Prostate gland (tissue), 2 donors: Measurements from ENCODE around the gene ITSN1. TPM values are rescaled to one million over a fixed set of nuclear protein-coding genes. Genes with fewer than 3 reads are reported as not detected.

Source experiments
- DNase-seq: peaks from one replicate; pipeline ENCODE4 v3.0.0-alpha.2; 2019; ENCODE audit warnings: low spot score
- H3K27ac ChIP-seq, 2 donors: fragments of 200-600 bp; sonication (generic); 2 replicates each; pipeline ENCODE4 v1.5.1; 2017 to 2019
- H3K27me3 ChIP-seq: fragments of 200-600 bp; sonication (generic); replicated peaks from 2 replicates; pipeline ENCODE4 v1.5.1; 2019; ENCODE audit not compliant: insufficient read depth
- H3K36me3 ChIP-seq, 2 donors: fragments of 200-600 bp; sonication (generic); 1 replicate in 1 of 2; 2 replicates in 1 of 2; pipeline versions ENCODE4 v1.5.1 to v1.8.1; 2017 to 2019
- H3K4me1 ChIP-seq: fragments of 200-600 bp; sonication (generic); replicated peaks from 2 replicates; pipeline ENCODE4 v1.5.1; 2019
- H3K4me3 ChIP-seq, 2 donors: fragments of 200-600 bp; sonication (generic); 2 replicates each; pipeline ENCODE4 v1.5.1; 2017 to 2019
- H3K9me3 ChIP-seq: fragments of 200-600 bp; sonication (generic); 2 replicates; pipeline ENCODE4 v1.5.1; 2017
- POLR2A ChIP-seq: fragments of 450-650 bp; IDR thresholded peaks from one replicate; pipeline ENCODE4 v1.6.1; 2016; ENCODE audit warnings: antibody characterized with exemption, mild to moderate bottlenecking
- POLR2AphosphoS5 ChIP-seq: sonication (generic); formaldehyde crosslinking; IDR thresholded peaks from one replicate; pipeline ENCODE4 v1.6.1; 2017; ENCODE audit warnings: antibody characterized with exemption
- WGBS: methylation state at CpG from one replicate; pipeline ENCODE4 v1.1.5; 2018; 5-methylcytosine and 5-hydroxymethylcytosine counted together
- intact Hi-C: fragments of 100-400 bp; cut with DNase I; formaldehyde crosslinking; loops from one replicate; pipeline ENCODE4 v1.14.2; 2022
- total RNA-seq, 2 donors: library from RNA; depleted of rRNA; stranded (reverse); fragments of >200 nt; gene quantifications; one replicate each; pipeline ENCODE4 v1.1.0, GENCODE V29; 2016
- TF ChIP-seq, protein P1 (sequence below), 4 experiments: fragments of 200-600 bp in 2 of 4; fragments of 450-650 bp in 2 of 4; sonication (generic) in 2 of 4; IDR thresholded peaks; 1 replicate in 3 of 4; 2 replicates in 1 of 4; pipeline ENCODE4 v1.5.1; 2016 to 2019; ENCODE audit warnings: antibody characterized with exemption in 4 of 4, mild to moderate bottlenecking in 2 of 4, moderate library complexity in 2 of 4

Gene ITSN1
- total RNA-seq, 2 donors from 2014 or later, result 14.8 to 44.9 TPM

DNA sequence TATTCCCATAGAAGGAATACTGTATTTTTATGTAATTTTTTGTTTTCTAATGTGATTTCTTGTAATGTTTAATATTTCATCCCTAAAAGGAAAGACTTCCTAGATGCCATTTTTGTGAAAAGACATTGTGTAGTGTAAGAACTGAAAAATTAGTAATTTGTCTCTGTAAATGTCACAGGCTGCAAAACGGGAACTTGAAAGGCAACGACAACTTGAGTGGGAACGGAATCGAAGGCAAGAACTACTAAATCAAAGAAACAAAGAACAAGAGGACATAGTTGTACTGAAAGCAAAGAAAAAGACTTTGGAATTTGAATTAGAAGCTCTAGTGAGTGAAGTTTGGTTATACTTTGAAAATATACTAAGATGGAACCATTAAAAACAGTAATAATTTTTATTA lies 132.2 kb downstream of the ITSN1 start:
- 52% methylated on average over 4 of the region's 4 CpGs for WGBS

DNA sequence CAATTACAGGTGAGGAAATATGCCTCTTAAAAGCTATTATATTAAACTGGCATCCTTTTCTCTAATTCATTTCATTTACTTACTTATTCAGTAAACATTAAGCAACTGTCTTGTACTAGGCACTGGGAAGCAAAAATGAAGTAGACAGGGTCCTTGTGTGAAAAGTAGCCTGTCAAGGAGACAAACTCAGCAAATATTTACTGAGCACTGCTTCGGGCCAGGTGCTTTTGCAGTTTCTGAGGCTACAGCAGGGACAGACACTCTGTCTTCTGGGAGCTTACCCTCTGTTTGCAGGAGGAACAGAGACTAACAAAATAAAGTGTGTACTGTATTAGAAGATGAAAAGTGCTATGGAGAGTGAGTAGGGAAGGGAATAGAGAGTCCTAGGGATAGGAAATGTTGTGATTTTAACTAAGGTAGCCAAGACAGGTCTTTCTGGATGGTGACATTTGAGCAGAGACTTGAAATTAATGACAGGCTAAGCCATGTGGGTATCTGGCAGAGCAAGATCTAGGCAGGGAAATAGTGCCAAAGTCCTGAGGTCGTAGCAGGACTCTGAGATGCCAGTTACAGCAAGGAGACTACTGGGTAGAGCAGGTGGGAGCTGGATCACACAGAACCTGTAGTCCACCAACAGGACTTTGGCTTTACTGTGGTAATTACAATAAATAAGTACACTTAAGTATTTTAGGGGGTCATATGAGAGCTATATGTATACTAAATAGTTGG lies 133.0 kb downstream of the ITSN1 start:
- Histone ChIP-seq H3K27me3 (no peaks in the 10 kb centered on the region), H3K4me1 (no peaks in the 10 kb centered on the region), H3K36me3 (no peaks in the 10 kb centered on the region), H3K4me3 (no peak overlapping the region), H3K9me3 (no peaks in the 10 kb centered on the region), H3K27ac (no peak overlapping the region)
- no peak for DNase-seq
- intact Hi-C loops, result no loop called here
- TF ChIP-seq, protein P1, sequence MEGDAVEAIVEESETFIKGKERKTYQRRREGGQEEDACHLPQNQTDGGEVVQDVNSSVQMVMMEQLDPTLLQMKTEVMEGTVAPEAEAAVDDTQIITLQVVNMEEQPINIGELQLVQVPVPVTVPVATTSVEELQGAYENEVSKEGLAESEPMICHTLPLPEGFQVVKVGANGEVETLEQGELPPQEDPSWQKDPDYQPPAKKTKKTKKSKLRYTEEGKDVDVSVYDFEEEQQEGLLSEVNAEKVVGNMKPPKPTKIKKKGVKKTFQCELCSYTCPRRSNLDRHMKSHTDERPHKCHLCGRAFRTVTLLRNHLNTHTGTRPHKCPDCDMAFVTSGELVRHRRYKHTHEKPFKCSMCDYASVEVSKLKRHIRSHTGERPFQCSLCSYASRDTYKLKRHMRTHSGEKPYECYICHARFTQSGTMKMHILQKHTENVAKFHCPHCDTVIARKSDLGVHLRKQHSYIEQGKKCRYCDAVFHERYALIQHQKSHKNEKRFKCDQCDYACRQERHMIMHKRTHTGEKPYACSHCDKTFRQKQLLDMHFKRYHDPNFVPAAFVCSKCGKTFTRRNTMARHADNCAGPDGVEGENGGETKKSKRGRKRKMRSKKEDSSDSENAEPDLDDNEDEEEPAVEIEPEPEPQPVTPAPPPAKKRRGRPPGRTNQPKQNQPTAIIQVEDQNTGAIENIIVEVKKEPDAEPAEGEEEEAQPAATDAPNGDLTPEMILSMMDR (IDR thresholded peaks at IDR 0.05), result no peak
- TF ChIP-seq POLR2AphosphoS5 (no peak), POLR2A (no peak)
- WGBS, result 54% methylated on average over 2 of the region's 2 CpGs

More for the DNA sequence above, 132.2 kb downstream of the ITSN1 start:
- Histone ChIP-seq H3K27ac (no peak overlapping the region), H3K27me3 (no peaks in the 10 kb centered on the region), H3K4me3 (no peak overlapping the region), H3K4me1 (no peaks in the 10 kb centered on the region), H3K36me3 (no peaks in the 10 kb centered on the region), H3K9me3 (no peaks in the 10 kb centered on the region)
- TF ChIP-seq, protein P1 (IDR thresholded peaks at IDR 0.05), result no peak
- TF ChIP-seq POLR2AphosphoS5 (no peak), POLR2A (no peak)
- DNase-seq, result no peak
- intact Hi-C loops, result no loop called here

DNA sequence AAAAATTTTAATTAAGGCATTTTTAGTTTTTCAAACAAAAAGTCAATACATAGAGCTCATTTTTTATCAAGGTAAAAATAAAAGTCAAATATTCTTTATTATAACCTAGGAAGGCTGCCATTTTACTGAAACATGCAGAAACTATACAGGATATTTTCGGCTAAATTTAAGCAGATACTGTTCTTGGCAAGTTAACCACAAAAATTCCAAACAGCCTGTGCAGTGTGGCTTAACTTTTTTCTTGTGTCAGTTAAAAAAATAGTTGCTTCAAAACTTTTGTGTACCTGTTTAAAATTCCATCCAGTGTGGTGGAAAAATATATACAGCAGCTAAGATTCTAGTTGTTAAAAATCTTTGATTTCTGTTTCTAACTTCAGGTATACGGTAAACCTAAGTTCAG lies 138.3 kb downstream of the ITSN1 start:
- no peak for TF ChIP-seq POLR2AphosphoS5
- H3K27me3 ChIP-seq, result no peaks in the 10 kb centered on the region
- H3K27ac ChIP-seq, result no peak overlapping the region
- intact Hi-C loops, result no loop called here
- no peak for DNase-seq
- H3K4me3 ChIP-seq, result no peak overlapping the region
- no peaks in the 10 kb centered on the region for H3K9me3 ChIP-seq
- no peaks in the 10 kb centered on the region for H3K36me3 ChIP-seq
- 84% methylated on average over 2 of the region's 2 CpGs for WGBS
- H3K4me1 ChIP-seq, result no peaks in the 10 kb centered on the region

DNA sequence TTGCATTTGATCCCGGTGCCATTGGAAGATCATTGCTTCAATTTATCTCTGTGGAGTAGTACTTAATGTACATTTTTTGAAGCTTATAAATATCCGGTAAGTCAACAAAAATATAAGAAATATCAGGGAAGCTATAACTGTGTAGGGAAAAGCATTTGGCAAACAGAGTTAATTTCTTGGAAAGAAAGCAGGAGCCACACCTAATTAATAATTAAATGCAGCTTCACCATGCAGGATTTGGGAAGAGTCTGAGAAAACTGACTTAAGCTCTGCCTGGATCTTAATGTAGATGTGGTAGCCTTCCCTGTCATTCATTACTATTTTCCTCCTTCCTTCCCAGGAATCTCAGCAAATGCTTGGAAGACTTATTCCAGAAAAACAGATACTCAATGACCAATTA lies 138.8 kb downstream of the ITSN1 start:
- H3K9me3 ChIP-seq, result no peaks in the 10 kb centered on the region
- no peak overlapping the region for H3K27ac ChIP-seq
- no peak for DNase-seq
- no peaks in the 10 kb centered on the region for H3K27me3 ChIP-seq
- H3K4me3 ChIP-seq, result no peak overlapping the region
- H3K36me3 ChIP-seq, result no peaks in the 10 kb centered on the region
- TF ChIP-seq POLR2AphosphoS5 (no peak), POLR2A (no peak)
- TF ChIP-seq, protein P1 (IDR thresholded peaks at IDR 0.05), result no peak
- WGBS, result 94% methylated on average over 2 of the region's 2 CpGs
- H3K4me1 ChIP-seq, result no peaks in the 10 kb centered on the region
- intact Hi-C loops, result no loop called here

DNA sequence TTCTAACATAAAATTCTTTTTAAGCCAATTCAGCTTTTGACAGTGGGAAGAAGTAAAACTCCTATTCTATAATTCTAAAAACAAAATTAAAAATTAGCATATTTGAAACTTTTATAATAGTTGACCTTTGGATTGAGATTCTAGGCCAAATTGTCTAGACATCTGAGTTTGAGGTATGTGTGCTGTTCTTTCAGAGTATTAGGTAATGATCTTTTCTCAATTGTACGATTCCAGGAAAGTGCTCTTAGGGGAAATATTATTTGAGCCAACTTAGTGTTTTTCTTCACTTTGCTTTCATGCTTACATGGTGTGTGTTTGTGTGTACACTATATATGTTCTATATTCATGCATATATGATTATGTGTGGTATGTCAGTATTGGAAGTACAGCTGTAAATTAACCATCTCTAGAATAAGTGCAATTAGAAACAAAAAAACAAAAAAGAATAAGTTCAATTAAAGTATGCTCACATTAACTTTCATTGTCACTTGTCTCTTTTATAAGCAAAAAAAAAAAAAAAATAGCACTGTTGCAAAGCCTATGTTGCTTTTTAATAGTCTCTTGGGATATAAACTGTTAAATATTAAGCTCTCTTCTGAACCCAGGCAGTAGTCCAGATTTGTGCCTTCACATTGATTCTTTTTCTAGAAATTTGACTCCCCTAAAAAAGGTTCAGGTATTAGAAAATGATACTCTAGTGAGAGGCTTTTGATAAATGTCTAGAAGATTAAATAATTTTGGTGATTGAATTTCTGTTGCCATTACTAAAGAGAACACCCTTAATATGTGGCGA lies 141.1 kb downstream of the ITSN1 start:
- intact Hi-C loops, result no loop called here
- H3K4me3 ChIP-seq, result no peak overlapping the region
- WGBS, result 87% methylated on average over 2 of the region's 2 CpGs

More for the DNA sequence above, 141.1 kb downstream of the ITSN1 start:
- no peak for DNase-seq
- H3K4me1 ChIP-seq, result no peaks in the 10 kb centered on the region
- H3K27ac ChIP-seq, result no peak overlapping the region
- no peak for TF ChIP-seq POLR2A
- TF ChIP-seq, protein P1 (IDR thresholded peaks at IDR 0.05), result no peak
- TF ChIP-seq POLR2AphosphoS5, result no peak
- no peaks in the 10 kb centered on the region for H3K36me3 ChIP-seq
- H3K27me3 ChIP-seq, result no peaks in the 10 kb centered on the region
- no peaks in the 10 kb centered on the region for H3K9me3 ChIP-seq
